CD4-positive, alpha-beta T cell treated with Interleukin-21 for 1 hour (primary cell): Measurements from ENCODE around the gene LTB4R2.
"Not testable (repeated sequence)": the region's sequence is repeated elsewhere in the genome, so short reads cannot be mapped to it uniquely, and the experiment has no call there.

Experiments
- DNase-seq: peaks from one replicate; pipeline ENCODE4 v3.0.0-alpha.2; 2020

The LTB4R2 gene

DNA sequence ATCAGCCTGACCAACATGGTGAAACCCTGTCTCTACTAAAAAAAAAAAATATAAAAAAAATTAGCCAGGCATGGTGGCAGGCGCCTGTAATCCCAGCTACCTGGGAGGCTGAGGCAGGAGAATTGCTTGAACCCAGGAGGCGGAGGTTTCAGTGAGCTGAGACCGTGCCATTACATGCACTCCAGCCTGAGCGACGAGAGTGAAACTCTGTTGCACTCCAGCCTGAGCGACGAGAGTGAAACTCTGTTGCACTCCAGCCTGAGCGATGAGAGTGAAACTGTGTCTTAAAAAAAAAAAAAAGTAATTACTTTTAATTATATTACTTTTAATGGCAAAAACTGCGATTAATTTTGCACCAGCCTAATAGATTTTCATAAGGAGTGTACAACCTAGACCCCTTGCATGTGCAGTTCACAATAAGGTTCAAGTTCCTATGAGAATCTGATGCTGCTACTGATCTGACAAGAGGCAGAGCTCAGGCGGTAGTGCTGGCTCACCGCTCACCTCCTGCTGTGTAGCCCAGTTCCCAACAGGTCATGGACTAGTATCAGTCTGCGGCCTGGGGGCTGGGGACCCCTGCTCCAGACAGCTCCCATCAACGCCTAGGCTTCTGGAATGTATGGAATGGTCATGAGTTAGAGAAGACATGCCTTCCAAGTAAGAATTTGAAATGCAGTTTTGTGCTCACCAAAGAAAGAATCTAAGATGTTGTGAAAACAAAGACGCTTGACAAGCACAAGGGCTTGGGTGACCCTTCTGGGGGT lies 11.5 kb downstream of the LTB4R2 start:
- no peak for DNase-seq

DNA sequence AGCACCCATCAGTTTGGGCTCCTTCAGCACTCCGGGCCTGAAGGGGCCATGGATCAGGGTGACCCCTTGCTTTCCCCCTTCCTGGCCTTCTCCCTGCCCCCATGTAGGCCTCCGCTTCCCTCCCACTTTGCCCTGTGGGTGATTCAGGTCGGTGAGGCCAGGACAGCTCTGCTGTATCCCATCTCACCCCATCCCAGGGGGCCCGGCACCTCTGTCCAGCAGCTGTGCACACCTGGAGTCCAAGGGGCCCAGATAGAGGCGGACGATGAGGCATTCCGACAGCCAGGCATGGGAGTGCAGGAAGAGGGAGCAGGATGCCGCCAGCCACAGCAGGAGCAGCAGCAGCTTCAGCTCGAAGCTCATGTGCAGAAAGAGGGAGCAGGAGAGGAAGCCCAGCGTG lies 12.7 kb downstream of the LTB4R2 start:
- no peak for DNase-seq

DNA sequence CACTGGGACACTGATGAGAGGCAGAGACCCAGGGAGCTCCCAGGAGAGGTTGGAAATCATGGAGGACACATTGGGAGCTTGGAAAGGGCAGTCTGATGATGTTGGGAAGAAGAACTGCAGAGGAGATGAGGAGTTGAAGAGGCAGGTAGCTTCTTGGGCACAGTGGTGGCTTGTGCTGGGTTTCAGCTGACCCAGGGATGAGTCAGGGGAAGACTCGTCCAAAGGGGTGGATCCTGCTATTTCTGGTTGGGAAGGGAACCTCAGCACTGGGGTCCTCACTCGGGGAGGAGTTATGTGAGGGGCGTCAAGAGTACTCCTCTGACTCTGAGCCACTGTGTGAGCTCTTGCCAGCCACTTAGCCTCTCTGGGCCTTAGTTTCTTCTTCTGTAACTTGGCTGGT lies 13.4 kb downstream of the LTB4R2 start:
- DNase-seq: no peak

DNA sequence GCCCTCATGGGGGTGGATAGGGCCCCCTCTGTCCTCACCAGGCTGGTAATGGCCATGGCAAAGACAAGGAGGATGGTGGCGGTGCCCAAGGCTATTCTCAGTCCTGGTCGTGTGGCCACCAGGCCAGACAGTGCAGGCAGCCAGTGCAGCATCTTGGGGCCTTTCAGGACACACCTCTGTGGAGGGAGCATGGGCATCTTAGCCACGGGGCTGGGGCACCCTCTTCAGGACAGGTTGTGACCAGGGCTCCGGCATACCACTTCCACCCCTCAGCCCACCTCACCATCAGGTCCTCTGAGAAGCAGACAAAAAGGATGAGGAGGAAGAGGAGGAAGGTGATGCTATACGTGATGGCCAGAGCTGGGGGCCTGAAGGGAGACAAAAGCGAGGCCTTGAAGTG lies 14.1 kb downstream of the LTB4R2 start:
- DNase-seq: no peak

DNA sequence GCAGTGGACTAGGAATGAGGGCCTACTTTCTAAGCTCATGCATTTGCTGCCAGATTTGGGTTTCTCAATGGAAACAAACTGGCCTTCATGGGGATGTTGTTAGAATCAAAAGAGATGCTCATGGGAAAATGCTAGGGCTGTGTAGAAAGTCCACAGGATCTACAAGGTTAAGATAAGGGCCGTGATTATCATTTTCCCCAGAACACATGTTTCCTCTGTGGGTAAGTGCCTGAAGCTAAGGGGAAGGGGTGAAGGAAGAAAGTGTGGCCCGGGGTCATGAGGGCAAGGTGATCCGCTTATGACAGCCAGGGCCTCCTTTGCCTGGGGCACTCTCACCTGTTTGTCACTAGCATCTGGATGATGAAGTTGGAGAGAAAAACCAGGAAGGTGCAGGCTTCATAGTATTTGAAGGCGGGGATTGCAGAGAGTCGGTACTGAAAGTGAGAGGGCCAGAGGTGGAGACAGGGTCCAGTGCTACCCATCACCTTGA lies 15.1 kb downstream of the LTB4R2 start:
- no peak for DNase-seq

DNA sequence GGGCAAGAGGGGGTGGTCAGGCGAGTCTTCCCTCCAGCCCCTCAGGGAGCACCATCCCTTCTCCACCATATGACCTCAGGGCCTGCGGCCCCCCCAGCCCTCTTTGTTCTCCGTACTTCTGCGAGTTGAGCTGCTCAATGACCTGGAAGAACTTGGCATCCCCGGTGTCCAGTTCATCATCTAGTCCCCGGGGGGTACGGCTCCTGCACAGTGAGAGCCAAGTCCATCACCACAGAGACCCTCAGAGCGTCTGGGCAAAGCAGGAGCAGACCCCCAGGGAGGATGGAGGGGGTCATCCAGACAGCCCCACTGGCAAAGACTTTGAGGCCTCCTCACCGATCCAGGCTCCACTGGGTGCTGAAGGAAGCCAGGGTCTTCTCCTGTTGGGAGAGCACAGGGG lies 16.0 kb downstream of the LTB4R2 start:
- DNase-seq: no peak

DNA sequence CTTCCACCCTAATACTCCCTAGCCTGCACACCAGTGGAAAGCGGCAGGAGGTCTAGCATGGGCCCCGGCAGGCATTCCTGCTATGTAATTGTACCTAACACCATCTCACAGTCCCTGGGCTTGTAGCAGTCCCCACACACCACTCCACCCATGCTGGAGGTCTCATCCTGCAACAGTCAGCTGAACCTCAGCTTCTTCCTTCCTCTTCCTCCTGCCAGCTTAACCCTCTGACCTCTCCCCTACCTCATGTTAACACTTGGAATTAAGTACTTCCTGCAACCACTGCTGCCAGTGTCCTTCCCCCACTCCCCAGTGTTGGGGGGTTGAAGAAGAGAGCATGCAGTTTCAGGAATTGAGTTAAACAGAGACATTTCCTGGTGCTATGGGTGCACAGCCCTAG lies 17.4 kb downstream of the LTB4R2 start:
- no peak for DNase-seq

DNA sequence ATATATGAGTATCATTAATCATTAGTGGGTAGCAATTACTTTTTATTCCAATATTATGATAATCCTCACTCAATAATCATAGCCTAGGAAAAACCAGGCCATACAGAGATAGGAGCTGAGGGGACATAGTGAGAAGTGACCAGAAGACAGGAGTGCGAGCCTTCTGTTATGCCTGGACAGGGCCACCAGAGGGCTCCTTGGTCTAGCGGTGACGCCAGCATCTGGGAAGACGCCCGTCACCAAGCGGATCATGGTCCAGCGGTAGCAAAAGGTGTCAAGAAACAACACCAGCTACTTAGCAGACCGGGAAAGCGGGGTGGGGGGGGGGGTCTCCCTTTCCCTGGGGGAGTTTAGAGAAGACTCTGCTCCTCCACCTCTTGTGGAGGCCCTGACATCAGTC lies 18.0 kb downstream of the LTB4R2 start:
- DNase-seq: not testable (repeated sequence)

DNA sequence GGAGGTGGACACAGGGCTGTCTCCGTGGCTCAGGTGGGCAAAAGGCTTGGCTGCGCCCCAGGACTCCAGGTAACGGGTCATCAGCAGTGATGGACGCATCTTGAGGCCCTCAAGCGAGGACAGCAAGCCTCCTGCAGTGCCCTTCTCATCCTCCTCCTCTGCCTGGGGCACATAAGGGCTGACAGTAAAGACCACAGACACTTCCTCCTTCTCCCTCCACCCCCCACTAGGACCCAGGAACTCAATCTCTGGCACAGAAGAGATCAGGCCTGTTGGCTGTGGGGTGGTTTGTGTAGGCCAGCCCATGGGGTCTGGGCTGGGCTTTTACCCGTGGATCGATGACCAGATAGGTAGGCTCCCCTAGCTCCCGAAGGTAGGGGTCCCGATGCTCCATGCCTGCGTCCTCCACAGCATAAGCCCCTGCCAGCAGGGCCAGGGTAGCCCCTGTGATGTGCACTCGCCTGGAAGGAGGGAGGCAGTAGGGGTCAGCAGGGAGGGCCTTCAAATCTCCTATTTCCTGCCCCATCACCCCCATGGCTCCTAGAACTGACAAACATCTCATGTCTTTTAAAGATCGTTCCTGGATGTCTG lies 19.2 kb downstream of the LTB4R2 start:
- no peak for DNase-seq

DNA sequence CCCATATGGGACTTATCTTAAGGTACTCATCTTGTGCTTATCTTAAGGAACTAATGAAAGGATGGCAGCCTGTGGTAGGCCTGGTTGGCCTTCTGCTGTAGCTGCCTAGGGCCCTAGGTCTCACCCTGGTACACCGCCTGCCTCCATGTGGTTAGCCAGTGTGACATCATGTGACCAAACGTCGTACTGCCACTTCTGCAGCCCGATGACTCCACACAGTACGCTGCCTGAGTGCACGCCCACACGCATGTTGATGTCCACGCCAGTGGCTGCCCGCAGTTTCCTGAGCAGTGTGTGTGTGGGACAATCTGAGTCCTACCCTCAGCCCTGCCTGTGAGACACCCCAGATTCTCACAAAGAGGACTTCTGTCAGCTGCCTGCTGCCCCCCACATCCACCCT lies 19.8 kb downstream of the LTB4R2 start:
- DNase-seq: peak; percentile 78

DNA sequence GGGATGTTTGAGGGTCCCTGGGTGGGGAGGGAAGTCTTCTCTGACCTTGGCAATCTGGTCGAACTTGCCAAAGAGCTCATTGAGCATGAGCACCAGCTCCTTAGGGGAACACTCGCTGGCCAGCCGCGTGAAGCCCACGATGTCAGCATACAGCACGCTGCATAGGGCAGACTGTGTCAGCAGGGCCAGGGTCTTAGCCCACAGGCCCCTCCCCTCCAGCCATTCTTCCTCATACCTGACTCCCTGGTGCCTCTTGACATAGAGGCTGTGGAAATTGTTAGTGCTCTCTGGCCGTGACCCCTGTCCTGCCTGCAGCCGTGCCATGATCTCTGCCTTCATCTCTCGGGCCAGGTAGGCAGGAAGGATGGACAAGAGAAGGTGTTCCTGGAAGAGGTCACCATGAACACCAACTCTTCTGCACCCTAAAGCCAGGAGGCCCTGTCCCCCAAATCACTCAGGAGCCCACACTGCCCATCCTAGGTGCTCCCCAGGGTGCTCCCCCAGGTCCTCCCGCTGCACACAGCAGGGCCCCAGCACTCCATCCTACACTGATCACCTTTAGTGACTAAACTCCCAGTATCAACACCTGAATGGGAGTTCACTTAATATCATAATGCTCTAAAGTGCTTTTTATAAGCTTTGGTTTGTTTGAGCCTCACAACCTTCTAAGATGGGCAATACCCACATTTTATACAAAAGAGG lies 21.2 kb downstream of the LTB4R2 start:
- no peak for DNase-seq

DNA sequence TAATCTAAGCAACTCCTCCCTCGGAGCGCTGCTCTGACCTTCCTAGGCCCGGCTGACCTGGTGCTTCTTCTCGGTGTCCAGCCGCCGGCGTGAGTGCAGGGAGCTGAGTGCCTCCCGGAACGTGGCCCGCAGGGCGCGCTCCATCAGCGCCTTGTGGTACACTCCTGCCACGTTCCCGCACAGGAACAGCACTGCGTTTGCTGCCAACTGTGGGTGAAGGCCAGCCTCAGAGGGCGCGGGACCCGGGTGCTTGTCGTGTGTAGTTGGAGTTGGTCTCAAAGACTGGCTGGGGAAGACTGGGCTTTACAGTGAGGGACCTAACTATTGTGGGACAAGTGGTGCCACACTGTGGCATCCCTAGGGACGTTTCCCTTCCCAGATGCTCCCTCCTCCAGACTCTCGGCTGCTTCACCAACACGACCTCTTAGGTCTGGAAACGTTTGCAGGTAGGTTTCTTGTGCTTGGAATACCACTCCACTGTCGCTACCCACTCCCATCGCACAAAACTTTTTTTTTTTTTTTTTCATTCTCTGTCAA lies 21.9 kb downstream of the LTB4R2 start:
- DNase-seq: no peak

DNA sequence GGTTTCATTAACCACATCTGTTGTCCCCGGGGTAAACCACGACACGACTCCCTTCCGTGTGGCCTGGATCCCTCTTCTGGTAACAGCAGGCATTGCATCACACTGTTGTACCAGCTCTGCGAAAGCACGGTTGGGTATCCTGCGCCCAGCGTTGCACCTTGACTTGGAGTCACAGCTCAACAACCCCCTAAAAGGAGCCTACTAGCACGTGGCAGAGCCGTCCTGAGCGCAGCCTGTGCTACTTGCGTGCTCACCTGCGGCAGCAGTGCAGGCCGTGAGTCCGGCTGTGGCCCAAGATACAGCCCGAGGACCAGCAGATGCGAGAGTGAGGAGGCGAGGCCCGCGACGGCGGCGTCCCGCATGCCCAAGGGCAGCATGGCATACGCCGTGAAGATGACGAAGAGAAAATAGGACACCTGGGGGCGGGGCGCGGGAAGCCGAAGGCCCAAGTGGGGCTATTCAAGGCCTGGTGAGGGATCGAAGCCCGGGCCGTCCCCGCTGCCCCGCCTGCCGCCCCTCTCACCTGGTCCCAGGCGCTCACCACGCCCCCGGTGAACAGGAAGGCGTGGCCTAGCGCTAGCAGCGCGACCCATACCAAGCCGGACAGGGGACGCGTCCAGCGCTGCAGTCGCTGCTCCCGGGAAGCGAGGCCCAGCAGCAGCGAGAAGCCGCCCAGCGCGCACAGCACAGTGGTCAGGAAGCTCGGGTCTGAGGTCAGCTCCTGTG lies 22.5 kb downstream of the LTB4R2 start:
- peak; percentile 93 for DNase-seq

DNA sequence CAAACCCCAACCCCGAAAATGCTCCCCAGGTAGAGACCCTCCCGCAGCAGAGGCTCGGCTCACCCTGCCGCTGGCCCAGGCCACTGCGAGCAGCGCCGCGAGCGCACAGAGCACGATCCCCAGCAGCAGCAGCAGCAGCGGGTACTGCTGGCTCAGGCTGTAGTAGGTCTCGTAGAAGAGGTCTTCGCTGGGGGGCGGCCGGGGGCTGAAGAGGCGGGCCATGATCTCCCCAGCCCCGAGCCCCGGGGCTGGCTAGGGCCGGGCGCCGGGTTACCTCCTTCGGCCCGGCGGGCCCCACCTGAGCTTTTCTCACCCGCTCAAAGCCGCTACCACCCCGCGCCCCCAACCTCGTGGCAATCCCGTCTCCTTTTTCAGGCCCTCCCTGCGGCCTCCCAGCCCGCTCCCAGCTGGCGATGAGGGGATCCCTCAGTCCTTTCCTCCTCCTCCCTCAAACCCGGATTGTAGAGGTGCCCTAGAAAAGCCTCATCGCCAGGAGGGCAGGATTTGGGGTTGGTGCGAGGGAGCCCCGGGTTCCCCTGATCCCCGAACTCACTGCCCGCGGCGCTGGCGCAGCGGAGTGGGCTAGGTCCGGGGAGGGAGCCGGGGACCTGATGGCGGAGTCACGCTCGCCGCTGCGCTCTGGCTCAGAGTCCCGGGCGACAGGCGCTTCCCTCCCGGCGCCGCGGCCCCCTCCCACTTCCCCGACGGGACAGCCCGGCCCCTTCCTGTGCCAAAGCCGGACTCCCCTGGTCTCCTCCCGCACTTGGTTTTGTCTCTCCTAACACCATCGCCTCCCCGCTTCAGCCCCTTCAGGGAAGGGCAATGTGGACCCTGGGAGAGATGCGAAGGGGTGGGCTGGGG lies 24.7 kb downstream of the LTB4R2 start, which contains the start of gene ADCY4:
Gene ADCY4 (minus strand): TSS at position 641 of the 861 bp plus-strand sequence. CDS start 419 bp downstream, at position 222.
- DNase-seq: no peak

DNA sequence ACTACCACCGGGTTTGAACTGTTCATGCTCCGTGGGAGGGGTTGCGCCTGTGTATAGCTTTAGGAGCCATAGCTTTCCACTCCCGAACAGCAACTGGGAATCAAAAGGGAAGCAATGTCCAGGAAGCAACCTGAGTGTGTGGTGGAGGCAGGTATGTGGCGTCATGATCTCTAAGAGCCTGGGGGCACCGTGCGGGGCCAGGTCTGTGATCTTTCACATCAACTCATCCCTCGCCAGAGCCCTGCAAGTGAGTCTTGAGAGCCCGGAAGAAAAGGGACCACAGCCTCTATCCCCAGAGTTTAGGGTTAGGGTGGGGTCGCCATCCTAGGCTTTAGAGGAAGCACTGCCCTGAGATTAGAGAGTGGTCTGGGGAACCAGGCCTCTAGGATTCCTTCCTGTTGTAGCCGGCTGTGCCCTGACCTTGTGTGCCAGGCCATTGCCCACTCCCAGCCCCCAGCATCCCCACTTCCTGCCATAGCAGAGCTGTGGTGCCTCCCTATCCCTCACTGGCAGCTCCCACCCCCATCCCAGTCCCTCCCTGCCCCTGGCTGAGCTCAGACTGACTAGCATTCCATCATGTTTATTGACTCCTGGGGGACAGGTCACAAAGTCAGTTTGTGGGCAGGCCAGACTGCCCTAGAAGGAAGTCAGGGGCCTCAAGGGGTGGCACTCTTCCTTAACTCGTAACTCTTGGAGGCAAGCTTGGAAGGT lies 25.7 kb downstream of the LTB4R2 start:
- DNase-seq: no peak

DNA sequence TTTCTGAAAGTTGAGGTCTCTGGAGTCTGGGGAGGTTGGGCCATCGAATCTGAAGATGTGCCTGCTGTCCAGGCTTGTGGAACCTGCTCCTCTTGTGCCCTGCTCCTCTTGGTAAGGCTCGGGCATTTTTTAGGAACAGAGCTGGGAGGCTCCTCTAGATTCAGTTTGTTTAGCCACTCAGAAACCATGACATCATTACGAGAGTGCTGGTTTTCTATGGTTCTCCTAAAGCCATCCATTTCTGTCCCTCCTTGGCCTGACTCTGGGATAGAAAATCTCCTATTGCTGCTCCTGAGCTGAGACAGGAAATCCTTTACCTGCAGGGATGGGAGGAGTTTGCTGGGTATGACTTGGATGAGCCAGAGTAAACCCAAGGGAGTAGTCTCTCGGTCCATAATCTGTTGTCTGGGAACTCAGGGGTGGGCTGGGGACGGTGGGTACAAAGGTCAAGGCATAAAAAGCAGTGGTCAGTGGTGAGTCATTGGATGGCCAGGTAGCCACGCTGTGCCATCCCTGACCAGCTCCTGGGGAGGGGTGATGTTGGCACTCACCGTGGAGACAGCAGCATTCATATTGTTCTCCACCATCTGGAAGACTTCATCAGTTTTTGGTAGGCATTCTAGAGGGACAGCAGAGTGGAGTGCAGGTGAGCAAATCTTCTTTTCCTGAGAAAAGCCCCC lies 27.3 kb downstream of the LTB4R2 start:
- DNase-seq: no peak

DNA sequence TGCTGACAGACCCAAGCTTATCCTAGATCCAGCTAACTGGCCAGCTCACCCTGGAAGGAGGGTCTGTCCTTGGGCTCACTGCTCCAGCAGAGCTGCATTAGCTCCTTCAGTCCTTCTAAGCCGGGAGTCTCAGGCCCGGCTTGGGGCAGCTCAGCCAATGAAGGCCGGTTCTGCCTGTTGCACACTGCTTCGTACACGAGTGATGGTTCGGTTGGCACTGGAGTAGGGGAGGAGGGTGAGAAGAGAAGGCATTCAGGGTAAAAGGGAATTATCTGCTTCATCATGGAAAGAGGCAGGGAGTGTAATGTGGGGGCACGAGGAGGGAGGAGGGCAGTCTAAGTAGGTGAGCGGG lies 27.9 kb downstream of the LTB4R2 start:
- DNase-seq: no peak

DNA sequence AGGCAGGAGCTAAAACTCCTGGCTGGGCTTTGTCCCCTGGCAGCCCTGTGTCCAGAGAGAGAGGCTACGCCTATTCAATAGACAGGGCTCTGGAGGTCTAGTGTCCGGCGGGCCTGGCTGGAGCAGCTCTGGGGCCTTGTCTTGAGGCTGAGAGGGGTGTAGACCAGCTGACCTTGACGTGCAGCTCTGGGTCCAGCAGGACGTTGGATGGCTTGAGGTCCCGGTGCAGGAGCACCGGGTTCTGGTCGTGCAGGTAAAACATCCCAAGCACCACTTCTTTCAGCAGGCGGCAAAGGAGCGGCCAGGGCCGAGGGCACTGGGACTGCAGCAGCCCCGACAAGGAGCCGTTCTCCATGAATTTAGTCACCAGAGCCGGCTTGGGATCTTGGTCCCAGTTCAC lies 28.9 kb downstream of the LTB4R2 start:
- DNase-seq: no peak

DNA sequence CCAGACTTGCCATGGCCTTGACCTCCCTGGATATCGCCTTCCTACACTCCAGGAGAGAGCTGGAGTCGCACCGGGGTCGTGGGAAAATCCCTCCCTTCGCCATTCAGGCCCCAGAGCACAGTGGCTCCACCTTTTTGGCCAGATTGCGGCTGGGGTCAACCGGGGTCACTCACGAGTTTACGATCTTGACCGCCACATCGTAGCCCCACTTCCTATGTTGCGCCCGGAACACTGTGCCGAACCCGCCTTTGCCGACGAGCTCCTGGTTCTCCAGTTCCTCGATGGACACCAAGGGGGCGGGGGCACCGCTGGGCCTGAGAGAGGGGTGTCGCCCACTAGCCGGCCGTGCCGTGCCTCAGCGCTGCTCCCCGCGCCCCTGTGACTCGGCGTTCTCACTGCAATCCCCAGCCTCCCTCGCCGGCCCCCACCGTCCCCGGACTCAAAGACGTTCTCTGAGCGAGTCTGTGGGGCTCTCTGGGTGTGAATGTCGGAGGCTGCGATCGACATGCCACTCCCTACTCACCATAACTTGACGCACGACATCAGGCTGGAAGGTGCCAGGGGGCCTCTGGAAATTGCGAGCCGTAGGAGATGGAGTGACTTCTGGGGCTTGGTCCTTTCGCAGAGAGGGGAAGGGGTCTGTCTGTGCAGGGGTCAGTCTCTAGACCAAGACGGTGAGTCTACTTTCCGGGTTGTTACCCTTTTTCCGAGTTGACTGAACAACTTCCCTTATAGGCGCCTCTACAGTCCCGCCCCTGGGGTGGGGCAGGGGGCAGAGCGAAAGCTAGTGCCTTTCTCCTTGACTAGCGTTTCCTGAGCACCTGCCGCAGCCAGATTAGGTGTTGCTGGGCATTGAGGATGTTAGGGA lies 29.6 kb downstream of the LTB4R2 start, which contains the start of gene RIPK3:
Gene RIPK3 (minus strand): TSS at position 708 of the 868 bp plus-strand sequence. CDS start 165 bp downstream, at position 543.
- DNase-seq: peak; percentile 70

DNA sequence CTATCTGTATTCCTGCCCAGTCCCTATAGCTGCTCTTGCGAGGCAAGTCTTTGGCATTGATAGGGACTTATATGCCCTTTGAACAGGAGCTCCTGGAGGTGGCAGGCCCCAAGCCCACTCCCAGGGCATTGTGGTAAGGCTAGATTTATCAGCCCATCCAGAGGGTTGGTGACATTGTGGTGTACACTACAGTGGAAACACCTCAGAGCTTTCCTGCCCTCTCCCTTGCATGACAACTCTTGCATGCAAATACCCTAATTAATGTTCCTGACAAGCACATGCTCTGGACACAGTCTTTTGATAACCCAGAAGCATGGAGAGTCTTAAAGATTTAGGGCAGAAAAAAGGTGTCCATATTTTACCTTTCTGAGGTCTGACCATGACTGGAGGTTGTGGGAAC lies 30.7 kb downstream of the LTB4R2 start:
- DNase-seq: no peak
